ENCODE measurements around the gene ATG10. TPM values are rescaled to one million over a fixed set of nuclear protein-coding genes. Genes with fewer than 3 reads are reported as not detected.

Gene ATG10
- total RNA-seq, 4 donors from 2014 or later, result 6.0 to 16.4 (median 10.2) TPM

DNA sequence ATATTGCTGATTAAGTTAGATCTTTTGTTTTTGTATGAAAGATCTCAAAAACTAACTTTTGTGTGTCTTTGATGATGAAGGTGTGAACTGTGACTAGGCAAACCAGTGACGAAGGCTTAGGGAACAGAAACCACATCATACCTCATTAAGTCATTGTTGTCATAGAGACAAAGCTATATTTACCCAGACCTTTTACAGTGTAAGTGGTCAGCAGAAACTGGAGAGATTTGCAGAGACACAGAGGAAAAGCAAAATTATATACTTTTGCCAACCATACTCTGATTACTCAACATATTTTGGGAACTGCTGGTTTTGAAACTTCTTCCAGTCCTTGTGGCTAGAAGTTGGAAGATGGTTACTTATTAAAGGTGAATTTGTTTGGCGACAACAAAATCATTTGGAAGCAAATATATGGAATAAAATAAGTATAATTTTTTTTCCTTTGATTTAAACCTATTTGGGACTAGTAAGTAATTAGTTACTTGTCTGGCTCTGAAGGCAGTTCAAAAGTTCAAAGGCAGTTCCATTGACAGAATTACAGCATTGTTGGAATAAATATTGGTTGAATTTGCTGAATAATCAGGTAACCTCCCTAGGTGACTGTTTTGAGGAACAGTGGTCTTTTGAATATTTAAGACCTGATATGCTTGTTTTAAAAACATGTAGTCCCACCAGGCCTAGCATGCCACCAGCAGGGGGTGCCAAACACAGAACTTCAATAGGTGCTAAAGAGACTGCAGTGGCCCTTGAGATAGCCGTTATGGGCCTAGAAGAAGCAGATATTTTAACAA lies 202.5 kb downstream of the ATG10 start:
- 47 to 52% methylated on average over 2 to 3 of the region's 3 CpGs for WGBS, 2 donors (ENCODE audit: low coverage in 1 of 2)

DNA sequence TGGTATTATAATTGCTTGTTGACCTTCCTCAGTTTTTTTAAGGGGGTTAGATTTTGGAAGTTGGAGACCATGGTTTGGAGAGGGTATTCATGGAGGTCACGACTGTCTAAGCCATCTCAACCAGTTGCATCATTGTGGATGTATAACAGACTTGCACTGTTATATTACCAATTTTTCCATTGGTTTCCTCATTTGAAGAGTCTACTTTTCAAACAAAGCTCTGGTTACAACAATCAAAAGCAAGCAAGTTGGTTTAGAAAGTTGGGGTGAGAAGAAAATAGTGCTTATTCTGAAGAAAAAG lies 203.0 kb downstream of the ATG10 start:
- Histone ChIP-seq H3K4me3 (no peak overlapping the region), H3K27me3 (no peaks in the 10 kb centered on the region), H3K36me3 (peaks cover 0 to 2% of the 10 kb centered on the region in 2 donors), H3K27ac (no peak overlapping the region), H3K9me3 (no peaks in the 10 kb centered on the region), H3K4me1 (peaks cover 0 to 3% (median 0%) of the 10 kb centered on the region in 3 donors)
- 100% methylated on average over 1 of the region's 1 CpG for WGBS, 2 donors (ENCODE audit: low coverage in 1 of 2)
- TF ChIP-seq, protein P1, sequence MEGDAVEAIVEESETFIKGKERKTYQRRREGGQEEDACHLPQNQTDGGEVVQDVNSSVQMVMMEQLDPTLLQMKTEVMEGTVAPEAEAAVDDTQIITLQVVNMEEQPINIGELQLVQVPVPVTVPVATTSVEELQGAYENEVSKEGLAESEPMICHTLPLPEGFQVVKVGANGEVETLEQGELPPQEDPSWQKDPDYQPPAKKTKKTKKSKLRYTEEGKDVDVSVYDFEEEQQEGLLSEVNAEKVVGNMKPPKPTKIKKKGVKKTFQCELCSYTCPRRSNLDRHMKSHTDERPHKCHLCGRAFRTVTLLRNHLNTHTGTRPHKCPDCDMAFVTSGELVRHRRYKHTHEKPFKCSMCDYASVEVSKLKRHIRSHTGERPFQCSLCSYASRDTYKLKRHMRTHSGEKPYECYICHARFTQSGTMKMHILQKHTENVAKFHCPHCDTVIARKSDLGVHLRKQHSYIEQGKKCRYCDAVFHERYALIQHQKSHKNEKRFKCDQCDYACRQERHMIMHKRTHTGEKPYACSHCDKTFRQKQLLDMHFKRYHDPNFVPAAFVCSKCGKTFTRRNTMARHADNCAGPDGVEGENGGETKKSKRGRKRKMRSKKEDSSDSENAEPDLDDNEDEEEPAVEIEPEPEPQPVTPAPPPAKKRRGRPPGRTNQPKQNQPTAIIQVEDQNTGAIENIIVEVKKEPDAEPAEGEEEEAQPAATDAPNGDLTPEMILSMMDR (IDR thresholded peaks at IDR 0.05), result no peak
- TF ChIP-seq EP300 (IDR thresholded peaks at IDR 0.05) (no peak), POLR2A (IDR thresholded peaks at IDR 0.05) (no peak), POLR2AphosphoS5 (IDR thresholded peaks at IDR 0.05) (no peak)
- no peak for ATAC-seq

More for the DNA sequence above, 202.5 kb downstream of the ATG10 start:
- no peak overlapping the region for H3K27ac ChIP-seq
- no peaks in the 10 kb centered on the region for H3K36me3 ChIP-seq
- H3K27me3 ChIP-seq, result no peaks in the 10 kb centered on the region
- ATAC-seq, result peak; percentile 65
- peaks cover 0 to 3% (median 0%) of the 10 kb centered on the region in 3 donors for H3K4me1 ChIP-seq
- no peak for TF ChIP-seq POLR2AphosphoS5 (IDR thresholded peaks at IDR 0.05)
- TF ChIP-seq, protein P1 (IDR thresholded peaks at IDR 0.05), result peak in 3 of 4 experiments; percentile 11 to 52 (median 28)
- H3K9me3 ChIP-seq, result no peaks in the 10 kb centered on the region
- H3K4me3 ChIP-seq, result no peak overlapping the region

DNA sequence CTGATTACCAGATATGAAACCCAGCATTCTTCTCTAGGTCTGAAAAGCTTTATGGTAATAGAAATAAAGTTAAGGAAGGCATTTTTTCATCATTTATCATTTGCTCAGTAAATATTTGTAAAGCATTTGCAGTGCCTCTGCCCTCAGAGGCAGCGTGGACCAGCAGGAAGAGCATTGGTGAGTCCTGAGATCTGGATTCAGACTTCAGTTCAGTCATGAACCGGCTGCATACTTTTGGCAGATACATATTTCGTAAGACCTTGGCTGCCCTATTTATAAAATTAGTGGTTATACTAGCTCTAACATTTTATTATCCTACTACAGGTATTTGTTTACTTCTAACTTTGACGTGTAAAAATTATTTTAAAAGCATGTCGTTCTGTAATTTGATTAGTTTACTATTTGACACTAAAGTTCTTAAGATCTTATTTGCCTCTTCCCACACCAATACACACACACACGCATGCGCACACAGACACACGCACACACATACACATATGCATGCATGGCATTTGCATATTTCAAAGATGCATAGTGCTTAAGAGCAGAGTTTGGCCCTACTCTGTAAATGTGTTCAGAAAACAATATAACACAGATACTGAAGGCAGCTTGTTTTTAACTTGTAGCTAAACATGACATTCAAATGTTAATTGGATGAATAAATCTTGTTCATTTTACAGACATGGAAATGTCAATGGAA lies 204.4 kb downstream of the ATG10 start:
- Histone ChIP-seq H3K27me3 (no peaks in the 10 kb centered on the region), H3K9me3 (no peaks in the 10 kb centered on the region), H3K27ac (no peak overlapping the region), H3K4me1 (peaks cover 0 to 3% (median 0%) of the 10 kb centered on the region in 3 donors), H3K4me3 (no peak overlapping the region), H3K36me3 (peaks cover 0 to 7% of the 10 kb centered on the region in 2 donors)
- ATAC-seq, result no peak
- 78 to 83% methylated on average over 8 of the region's 8 CpGs for WGBS, 2 donors (ENCODE audit: low coverage in 1 of 2)
- TF ChIP-seq POLR2AphosphoS5 (IDR thresholded peaks at IDR 0.05) (no peak), POLR2A (IDR thresholded peaks at IDR 0.05) (no peak), EP300 (IDR thresholded peaks at IDR 0.05) (no peak)
- TF ChIP-seq, protein P1 (IDR thresholded peaks at IDR 0.05), result no peak

DNA sequence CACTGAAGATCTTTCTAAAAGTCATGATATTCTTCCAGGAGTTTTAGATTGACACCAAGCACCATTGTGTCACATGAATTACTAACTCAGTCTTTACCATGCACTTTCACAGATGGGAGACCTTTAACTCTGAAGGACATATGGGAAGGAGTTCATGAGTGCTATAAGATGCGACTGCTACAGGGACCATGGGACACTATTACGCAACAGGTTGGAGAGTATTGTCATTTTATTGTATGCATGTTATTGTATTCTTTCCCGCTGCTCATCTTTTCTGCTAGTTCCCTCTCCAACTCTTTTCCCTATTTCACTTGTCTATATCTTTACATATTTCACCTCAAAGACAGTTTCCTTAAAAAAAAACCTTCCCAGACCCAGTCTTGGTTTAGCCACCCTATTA lies 206.6 kb downstream of the ATG10 start:
- Histone ChIP-seq H3K27ac (no peak overlapping the region), H3K36me3 (peaks cover 0 to 7% of the 10 kb centered on the region in 2 donors), H3K9me3 (no peaks in the 10 kb centered on the region), H3K4me3 (no peak overlapping the region), H3K27me3 (no peaks in the 10 kb centered on the region), H3K4me1 (peaks cover 0 to 3% (median 0%) of the 10 kb centered on the region in 3 donors)
- 93 to 96% methylated on average over 3 of the region's 3 CpGs for WGBS, 2 donors (ENCODE audit: low coverage in 1 of 2)
- ATAC-seq, result no peak
- TF ChIP-seq POLR2AphosphoS5 (IDR thresholded peaks at IDR 0.05) (no peak), EP300 (IDR thresholded peaks at IDR 0.05) (no peak), POLR2A (IDR thresholded peaks at IDR 0.05) (no peak)
- TF ChIP-seq, protein P1 (IDR thresholded peaks at IDR 0.05), result no peak

All from gastroesophageal sphincter (tissue), 4 donors.